ENCODE data around the gene FAM169A. TPM values are rescaled to one million over a fixed set of nuclear protein-coding genes. Genes with fewer than 3 reads are reported as not detected.
"Not testable (repeated sequence)": the region's sequence is repeated elsewhere in the genome, so short reads cannot be mapped to it uniquely, and the experiment has no call there.

Gene FAM169A
- total RNA-seq, 1 donor from 2014 or later, result 8.2 TPM

GRCh38 chr5:74888117-74888516, 21.9 kb upstream of the FAM169A start:
- Mint-ChIP-seq H3K27ac (no peak overlapping the region), H3K4me1 (no peaks in the 10 kb centered on the region), H3K4me3 (no peak overlapping the region), H3K36me3 (ENCODE audit: low read depth) (no peaks in the 10 kb centered on the region), H3K27me3 (no peaks in the 10 kb centered on the region), H3K9me3 (no peaks in the 10 kb centered on the region)
- ATAC-seq (ENCODE audit: low read depth), result no peak
- DNase-seq, result no peak
- POLR2A ChIA-PET, result no interaction called here
- TF ChIP-seq CTCF (IDR thresholded peaks at IDR 0.05), result no peak
- intact Hi-C loops (cut with micrococcal nuclease), result no loop called here
- CTCF ChIA-PET, result no interaction called here

GRCh38 chr5:74885170-74885569, 19.0 kb upstream of the FAM169A start:
- intact Hi-C loops (cut with micrococcal nuclease), result no loop called here
- H3K9me3 Mint-ChIP-seq, result no peaks in the 10 kb centered on the region
- TF ChIP-seq CTCF (IDR thresholded peaks at IDR 0.05), result no peak
- ChIA-PET CTCF (no interaction called here), POLR2A (no interaction called here)
- ATAC-seq (ENCODE audit: low read depth), result no peak
- H3K4me1 Mint-ChIP-seq, result no peaks in the 10 kb centered on the region
- H3K27ac Mint-ChIP-seq, result no peak overlapping the region
- H3K36me3 Mint-ChIP-seq (ENCODE audit: low read depth), result no peaks in the 10 kb centered on the region
- H3K27me3 Mint-ChIP-seq, result no peaks in the 10 kb centered on the region
- H3K4me3 Mint-ChIP-seq, result no peak overlapping the region
- DNase-seq, result no peak

GRCh38 chr5:74882379-74883134, 16.4 kb upstream of the FAM169A start:
- CTCF ChIA-PET, result interaction anchor here (0.7 kb wide), 1 partner anchor 1437 kb away, joined by 3 read pairs; no protein-coding TSS in a partner anchor
- intact Hi-C loops (cut with micrococcal nuclease); H3K9me3 Mint-ChIP-seq; POLR2A ChIA-PET; H3K36me3 Mint-ChIP-seq (ENCODE audit: low read depth); H3K27me3 Mint-ChIP-seq; H3K4me1 Mint-ChIP-seq; H3K27ac Mint-ChIP-seq; DNase-seq; ATAC-seq (ENCODE audit: low read depth); H3K4me3 Mint-ChIP-seq: not testable (repeated sequence)

- Mint-ChIP-seq H3K27me3 (no peaks in the 10 kb centered on the region), H3K27ac (no peak overlapping the region)
- CTCF ChIA-PET, result no interaction called here
Measured at GRCh38 chr5:74877624-74878304, 11.6 kb upstream of the FAM169A start.

GRCh38 chr5:74875994-74876791, 10.0 kb upstream of the FAM169A start:
- CTCF ChIA-PET, result no interaction called here
- POLR2A ChIA-PET, result no interaction called here
- DNase-seq (no peak), ATAC-seq (ENCODE audit: low read depth) (no peak)
- Mint-ChIP-seq H3K36me3 (ENCODE audit: low read depth) (no peaks in the 10 kb centered on the region), H3K4me1 (no peaks in the 10 kb centered on the region), H3K27me3 (no peaks in the 10 kb centered on the region), H3K27ac (no peak overlapping the region), H3K9me3 (no peaks in the 10 kb centered on the region), H3K4me3 (no peak overlapping the region)
- intact Hi-C loops (cut with micrococcal nuclease), result no loop called here
- no peak for TF ChIP-seq CTCF (IDR thresholded peaks at IDR 0.05)

More at GRCh38 chr5:74877624-74878304, 11.6 kb upstream of the FAM169A start:
- no peaks in the 10 kb centered on the region for H3K36me3 Mint-ChIP-seq (ENCODE audit: low read depth)
- H3K4me3 Mint-ChIP-seq, result no peak overlapping the region
- H3K4me1 Mint-ChIP-seq, result no peaks in the 10 kb centered on the region
- H3K9me3 Mint-ChIP-seq, result no peaks in the 10 kb centered on the region
- TF ChIP-seq CTCF (IDR thresholded peaks at IDR 0.05), result no peak
- ATAC-seq (ENCODE audit: low read depth) (no peak), DNase-seq (no peak)
- POLR2A ChIA-PET, result no interaction called here
- intact Hi-C loops (cut with micrococcal nuclease), result no loop called here

Data from activated B cell treated with CpG ODN at 0.5 μM for 24 hours (primary cell).